Mesendoderm (in vitro differentiated cells): ENCODE data around the gene ARHGAP26.

Experiments
- DNase-seq: peaks from one replicate; pipeline ENCODE4 v3.0.0; 2013
- H2AK5ac ChIP-seq: 2 replicates; pipeline ENCODE4 v1.6.1; 2013; ENCODE audit warnings: low read length, inconsistent platforms
- H2BK120ac ChIP-seq: 2 replicates; pipeline ENCODE4 v1.6.1; 2013; ENCODE audit warnings: low read depth, mild to moderate bottlenecking, low read length, moderate library complexity, mixed read lengths
- H2BK15ac ChIP-seq: replicated peaks from 2 replicates; pipeline ENCODE4 v1.6.1; 2013; ENCODE audit warnings: low read depth, mild to moderate bottlenecking, moderate library complexity
- H2BK5ac ChIP-seq: 2 replicates; pipeline ENCODE4 v1.6.1; 2013; ENCODE audit warnings: low read length, inconsistent platforms
- H3K18ac ChIP-seq: 2 replicates; pipeline ENCODE4 v1.6.1; 2013; ENCODE audit warnings: mild to moderate bottlenecking, low read length, mixed read lengths
- H3K23ac ChIP-seq: one replicate; pipeline ENCODE4 v1.6.1; 2013; ENCODE audit warnings: low read length
- H3K27ac ChIP-seq: 2 replicates; pipeline ENCODE4 v1.5.1; 2013; ENCODE audit warnings: low read depth, mild to moderate bottlenecking, inconsistent platforms, low read length, moderate library complexity
- H3K27me3 ChIP-seq: 2 replicates; pipeline ENCODE4 v1.6.1; 2013; ENCODE audit warnings: low read length, control low read depth, mild to moderate bottlenecking, inconsistent platforms; ENCODE audit not compliant: insufficient read depth, poor library complexity
- H3K36me3 ChIP-seq: 2 replicates; pipeline ENCODE4 v1.6.1; 2013; ENCODE audit warnings: low read length, inconsistent platforms; ENCODE audit not compliant: control insufficient read depth, insufficient read depth
- H3K4ac ChIP-seq: one replicate; pipeline ENCODE4 v1.6.1; 2013; ENCODE audit warnings: low read depth, mild to moderate bottlenecking, low read length, moderate library complexity
- H3K4me1 ChIP-seq: 2 replicates; pipeline ENCODE4 v1.6.1; 2013; ENCODE audit warnings: low read depth, low read length, inconsistent platforms; ENCODE audit not compliant: control insufficient read depth
- H3K4me2 ChIP-seq: 2 replicates; pipeline ENCODE4 v1.6.1; 2013; ENCODE audit warnings: low read length
- H3K4me3 ChIP-seq: 2 replicates; pipeline ENCODE4 v1.5.1; 2013; ENCODE audit warnings: mild to moderate bottlenecking, low read length
- H3K56ac ChIP-seq: one replicate; pipeline ENCODE4 v1.6.1; 2013; ENCODE audit warnings: low read length
- H3K79me1 ChIP-seq: 2 replicates; pipeline ENCODE4 v1.6.1; 2013; ENCODE audit warnings: low read length, inconsistent platforms
- H3K79me2 ChIP-seq: 2 replicates; pipeline ENCODE4 v1.6.1; 2013; ENCODE audit warnings: mild to moderate bottlenecking, low read length; ENCODE audit not compliant: control insufficient read depth, insufficient read depth
- H3K9ac ChIP-seq: 2 replicates; pipeline ENCODE4 v1.6.1; 2013; ENCODE audit warnings: low read length, inconsistent platforms
- H4K5ac ChIP-seq: one replicate; pipeline ENCODE4 v1.6.1; 2013; ENCODE audit warnings: low read length
- H4K8ac ChIP-seq: one replicate; pipeline ENCODE4 v1.6.1; 2013; ENCODE audit warnings: low read depth, mild to moderate bottlenecking, control low read depth, low read length, moderate library complexity
- WGBS: extraction: QIAGEN DNeasy Blood & Tissue Kit; methylation state at CpG from one replicate; pipeline ENCODE4 v1.1.7; 2013; ENCODE audit warnings: low lambda C conversion rate, missing lambda C conversion rate; ENCODE audit not compliant: insufficient coverage; ENCODE audit errors: extremely low coverage; 5-methylcytosine and 5-hydroxymethylcytosine counted together

Gene ARHGAP26

DNA sequence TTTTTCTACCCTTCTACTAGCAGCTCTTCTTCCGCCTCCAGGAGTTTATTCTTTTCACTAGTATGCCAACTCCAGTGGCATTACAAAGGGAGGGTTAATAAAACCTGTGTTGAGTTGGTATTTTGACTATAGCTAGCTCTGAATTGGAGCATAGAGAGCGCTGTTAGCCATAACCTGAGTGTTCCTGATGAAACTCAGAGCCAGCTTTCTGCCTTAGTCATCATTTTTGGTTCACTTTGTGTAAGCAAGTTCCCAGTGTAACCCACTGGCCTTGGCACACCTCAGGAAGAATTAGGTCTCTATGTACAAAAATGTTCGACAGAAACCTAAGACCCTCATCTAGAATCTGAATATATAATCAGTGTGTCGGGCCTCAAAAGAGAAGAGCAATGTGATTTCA is 394.4 kb downstream of the ARHGAP26 start:
- H2BK15ac ChIP-seq = no peak overlapping the region
- H3K23ac ChIP-seq = no peak overlapping the region
- no peak overlapping the region for H2BK120ac ChIP-seq
- no peak overlapping the region for H3K18ac ChIP-seq
- no peak overlapping the region for H3K27ac ChIP-seq
- no peak for DNase-seq
- no peak overlapping the region for H3K4ac ChIP-seq
- no peaks in the 10 kb centered on the region for H3K4me1 ChIP-seq
- no peak overlapping the region for H3K9ac ChIP-seq
- H3K56ac ChIP-seq = no peak overlapping the region
- H3K36me3 ChIP-seq = no peaks in the 10 kb centered on the region
- no peak overlapping the region for H4K5ac ChIP-seq
- H3K4me3 ChIP-seq = no peak overlapping the region
- no CpG with 5 or more reads among the region's 4 CpGs for WGBS
- H3K79me2 ChIP-seq = no peaks in the 10 kb centered on the region
- no peak overlapping the region for H2AK5ac ChIP-seq
- H3K27me3 ChIP-seq = no peaks in the 10 kb centered on the region
- no peaks in the 10 kb centered on the region for H3K79me1 ChIP-seq
- H3K4me2 ChIP-seq = no peak overlapping the region
- no peak overlapping the region for H4K8ac ChIP-seq
- no peak overlapping the region for H2BK5ac ChIP-seq

DNA sequence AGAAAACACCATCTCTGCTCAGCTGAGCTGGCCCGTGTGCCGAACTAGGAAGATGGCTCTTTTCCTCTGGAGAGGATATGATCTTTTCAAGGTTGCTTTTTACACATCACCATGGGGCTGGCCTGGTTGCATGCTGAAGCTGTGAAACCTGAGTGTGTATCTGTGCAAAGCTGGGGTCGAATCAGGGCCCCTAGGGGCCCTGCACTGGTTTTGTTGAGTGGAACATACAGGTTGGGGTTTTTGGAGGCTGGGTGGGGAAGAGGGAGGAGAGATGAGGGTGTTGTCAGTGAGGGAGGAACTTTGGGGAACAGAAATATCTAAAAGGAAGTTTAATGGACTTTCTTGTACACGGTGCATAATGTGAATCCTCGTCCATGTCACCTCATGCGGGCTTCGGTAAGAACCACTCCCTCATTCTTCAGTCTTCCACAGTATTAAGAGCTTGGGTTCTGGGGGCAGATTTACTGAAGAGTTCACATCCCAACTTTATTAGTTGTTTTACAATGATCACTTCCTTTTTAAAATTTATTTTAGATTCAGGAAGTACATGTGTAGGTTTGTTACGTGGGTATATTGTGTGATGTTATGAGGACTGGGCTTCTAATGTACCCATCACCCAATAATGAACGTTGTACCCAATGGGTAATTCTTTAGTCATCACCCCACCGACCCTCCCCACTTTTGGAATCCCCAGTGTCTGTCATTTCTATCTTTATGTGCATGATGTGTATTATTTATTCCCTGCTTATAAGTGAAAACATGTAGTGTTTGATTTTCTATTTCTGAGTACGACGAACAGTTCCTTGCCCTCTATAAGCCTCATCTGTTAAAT is 395.1 kb downstream of the ARHGAP26 start:
- Histone ChIP-seq H3K56ac (no peak overlapping the region), H2AK5ac (no peak overlapping the region), H2BK5ac (no peak overlapping the region), H2BK120ac (no peak overlapping the region), H3K9ac (no peak overlapping the region), H3K4me1 (no peaks in the 10 kb centered on the region), H3K18ac (no peak overlapping the region), H3K36me3 (no peaks in the 10 kb centered on the region), H3K4me2 (no peak overlapping the region), H3K4me3 (no peak overlapping the region), H2BK15ac (no peak overlapping the region), H4K5ac (no peak overlapping the region), H3K27ac (no peak overlapping the region), H3K79me2 (no peaks in the 10 kb centered on the region), H3K4ac (peak overlapping the region; percentile 27), H3K23ac (no peak overlapping the region), H3K79me1 (no peaks in the 10 kb centered on the region), H3K27me3 (no peaks in the 10 kb centered on the region), H4K8ac (no peak overlapping the region)
- no peak for DNase-seq
- WGBS = no CpG with 5 or more reads among the region's 12 CpGs

DNA sequence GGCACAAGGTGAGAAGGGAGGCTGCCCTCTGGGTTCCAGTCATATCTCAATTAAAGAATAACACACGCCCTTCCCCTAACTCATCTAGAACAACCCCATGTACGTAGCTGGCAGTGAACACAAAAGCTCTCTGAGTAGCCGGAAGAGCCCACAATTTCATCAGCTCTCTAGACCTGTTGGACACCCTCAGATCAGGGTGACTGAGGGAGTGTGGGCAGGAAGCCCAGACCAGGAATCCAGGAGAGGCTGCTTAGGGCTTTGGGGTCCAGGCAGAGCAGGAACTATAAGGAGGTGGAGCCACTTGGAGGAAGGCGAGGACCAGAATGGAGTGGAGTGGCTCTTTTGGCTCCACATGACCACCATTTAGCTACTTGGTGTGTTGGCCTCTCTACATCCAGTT is 395.9 kb downstream of the ARHGAP26 start:
- no peak overlapping the region for H3K27ac ChIP-seq
- H2BK5ac ChIP-seq = no peak overlapping the region
- no peak overlapping the region for H3K56ac ChIP-seq
- no peak overlapping the region for H3K9ac ChIP-seq
- H3K4me3 ChIP-seq = no peak overlapping the region
- no peak overlapping the region for H4K5ac ChIP-seq
- H3K4me1 ChIP-seq = no peaks in the 10 kb centered on the region
- no peak overlapping the region for H4K8ac ChIP-seq
- H3K27me3 ChIP-seq = no peaks in the 10 kb centered on the region
- no CpG with 5 or more reads among the region's 4 CpGs for WGBS
- H3K4ac ChIP-seq = no peak overlapping the region
- H3K23ac ChIP-seq = no peak overlapping the region
- no peaks in the 10 kb centered on the region for H3K79me2 ChIP-seq
- no peak overlapping the region for H2BK120ac ChIP-seq
- no peak overlapping the region for H2BK15ac ChIP-seq
- no peaks in the 10 kb centered on the region for H3K36me3 ChIP-seq
- H2AK5ac ChIP-seq = no peak overlapping the region
- DNase-seq = no peak
- H3K18ac ChIP-seq = no peak overlapping the region
- no peaks in the 10 kb centered on the region for H3K79me1 ChIP-seq
- no peak overlapping the region for H3K4me2 ChIP-seq

DNA sequence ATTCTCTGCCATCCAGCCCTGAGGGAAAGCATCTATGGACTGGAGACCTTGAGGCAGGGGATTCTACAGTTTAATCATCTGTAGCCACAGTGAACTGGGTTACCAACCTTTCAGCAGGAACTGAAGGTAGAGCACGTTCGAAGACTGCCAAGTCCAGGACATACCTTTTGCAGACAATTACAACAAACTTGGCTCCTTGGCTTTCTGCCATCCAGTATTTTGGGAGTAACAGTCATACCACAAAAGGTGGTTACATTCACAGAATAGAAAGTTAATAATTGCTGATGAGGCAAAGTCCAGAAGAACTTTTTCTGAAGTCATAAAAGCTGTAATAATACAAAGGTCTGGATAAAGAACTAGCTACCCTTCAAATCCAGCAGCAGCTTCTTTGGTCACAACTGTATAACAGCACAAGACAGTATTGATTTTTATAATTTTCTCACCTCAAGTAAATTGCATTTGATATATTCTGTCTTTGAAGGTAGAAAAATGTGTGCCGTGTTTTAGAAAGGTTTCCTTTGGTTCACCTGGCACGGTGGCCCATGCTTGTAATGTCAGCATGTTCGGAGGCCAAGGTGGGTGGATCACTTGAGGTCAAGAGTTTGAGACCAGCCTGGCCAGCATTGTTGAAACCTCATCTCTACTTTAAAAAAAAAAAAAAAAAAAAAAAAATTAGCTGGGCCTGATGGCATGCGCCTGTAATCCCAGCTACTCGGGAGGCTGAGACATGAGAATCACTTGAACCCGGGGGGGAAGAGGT is 396.7 kb downstream of the ARHGAP26 start:
- Histone ChIP-seq H3K23ac (no peak overlapping the region), H3K4me3 (no peak overlapping the region), H2BK120ac (no peak overlapping the region), H4K8ac (no peak overlapping the region), H3K56ac (no peak overlapping the region), H3K9ac (no peak overlapping the region), H3K4me2 (no peak overlapping the region), H4K5ac (no peak overlapping the region), H2AK5ac (no peak overlapping the region), H2BK15ac (no peak overlapping the region), H3K27ac (no peak overlapping the region), H3K79me1 (no peaks in the 10 kb centered on the region), H3K27me3 (no peaks in the 10 kb centered on the region), H3K79me2 (no peaks in the 10 kb centered on the region), H3K4ac (no peak overlapping the region), H3K4me1 (no peaks in the 10 kb centered on the region), H3K36me3 (no peaks in the 10 kb centered on the region), H3K18ac (no peak overlapping the region), H2BK5ac (no peak overlapping the region)
- no CpG with 5 or more reads among the region's 8 CpGs for WGBS
- no peak for DNase-seq

DNA sequence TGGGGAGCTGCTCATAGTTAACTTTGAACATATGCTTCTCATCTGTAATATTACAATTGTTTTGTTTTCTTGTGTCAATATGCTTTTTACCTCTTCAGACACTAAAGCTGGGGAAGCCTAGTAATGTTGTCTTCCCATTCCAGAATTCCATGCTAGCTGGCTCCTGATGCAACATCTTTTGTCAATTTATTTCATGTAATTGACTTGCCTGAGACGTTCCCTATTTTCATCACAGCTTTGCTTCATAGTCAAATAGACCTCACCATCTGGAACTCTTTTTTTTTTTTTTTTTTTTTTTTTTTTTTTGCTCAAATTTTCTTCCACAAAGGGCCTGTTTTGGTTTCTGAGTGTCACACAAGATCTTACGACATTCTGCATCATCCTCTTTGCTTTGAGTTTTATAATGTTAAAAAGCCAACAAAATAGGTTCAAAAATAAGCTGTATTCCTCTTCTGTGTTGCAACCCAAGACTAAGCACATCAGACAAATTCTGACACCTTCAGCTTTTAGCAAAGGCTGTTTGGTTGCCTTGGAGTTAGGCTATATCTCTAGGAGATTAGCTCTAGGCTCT is 398.1 kb downstream of the ARHGAP26 start:
- H3K4me1 ChIP-seq = peaks cover 1% of the 10 kb centered on the region
- H3K27ac ChIP-seq = no peak overlapping the region
- H3K36me3 ChIP-seq = no peaks in the 10 kb centered on the region
- no peak overlapping the region for H4K5ac ChIP-seq
- no peaks in the 10 kb centered on the region for H3K27me3 ChIP-seq
- WGBS = no CpG with 5 or more reads among the region's 2 CpGs
- H3K79me1 ChIP-seq = no peaks in the 10 kb centered on the region
- H3K56ac ChIP-seq = no peak overlapping the region
- DNase-seq = peak; percentile 44
- no peak overlapping the region for H2BK15ac ChIP-seq
- no peaks in the 10 kb centered on the region for H3K79me2 ChIP-seq
- no peak overlapping the region for H3K4ac ChIP-seq
- H3K4me2 ChIP-seq = no peak overlapping the region
- H4K8ac ChIP-seq = no peak overlapping the region
- no peak overlapping the region for H3K9ac ChIP-seq
- H3K4me3 ChIP-seq = no peak overlapping the region
- H2BK5ac ChIP-seq = no peak overlapping the region
- no peak overlapping the region for H3K18ac ChIP-seq
- H3K23ac ChIP-seq = no peak overlapping the region
- H2BK120ac ChIP-seq = no peak overlapping the region
- no peak overlapping the region for H2AK5ac ChIP-seq
